ENCODE measurements around the gene CFAP97D2.
"Not testable (repeated sequence)": the region's sequence is repeated elsewhere in the genome, so short reads cannot be mapped to it uniquely, and the experiment has no call there.

The CFAP97D2 gene

GRCh38 chr13:114235697-114236096 lies 56.6 kb downstream of the CFAP97D2 start:
- DNase-seq (no peak), ATAC-seq (no peak)

GRCh38 chr13:114236227-114236626 lies 57.2 kb downstream of the CFAP97D2 start:
- no peak for ATAC-seq
- no peak for DNase-seq

DNA sequence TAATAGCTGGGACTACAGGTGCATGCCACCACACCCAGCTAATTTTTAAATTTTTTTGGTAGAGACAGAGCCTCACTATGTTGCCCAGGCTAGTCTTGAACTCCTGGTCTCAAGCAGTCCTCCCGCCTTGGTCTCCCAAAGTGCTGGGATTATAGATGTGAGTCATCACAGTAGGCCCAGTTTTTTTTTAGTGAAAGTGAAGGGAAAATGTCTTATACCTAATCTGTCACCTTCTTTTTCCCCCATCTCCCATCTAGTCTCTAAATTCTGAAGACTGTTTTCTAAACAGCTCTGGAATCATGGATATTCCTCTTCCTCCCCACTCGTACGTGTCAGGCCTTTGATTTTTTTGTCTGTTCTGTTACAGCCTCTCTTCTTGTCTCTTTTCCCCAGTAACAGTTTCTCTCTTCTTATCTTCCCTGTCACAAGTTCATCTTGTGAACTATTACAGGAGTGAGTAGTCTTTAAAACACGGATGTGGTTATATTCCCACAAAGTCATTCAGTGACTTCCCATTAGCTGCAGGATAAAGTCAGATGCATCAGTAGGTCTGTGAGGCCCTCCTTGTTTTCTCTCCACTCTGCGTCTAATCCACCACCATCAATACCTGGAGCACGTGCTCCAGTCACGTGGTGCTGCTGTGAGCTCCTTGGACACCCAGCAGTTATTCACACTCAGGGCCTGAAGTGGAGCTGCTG lies 58.5 kb downstream of the CFAP97D2 start:
- ATAC-seq (no peak), DNase-seq (no peak)

GRCh38 chr13:114241918-114242317 lies 62.9 kb downstream of the CFAP97D2 start:
- DNase-seq (no peak), ATAC-seq (no peak)

- DNase-seq (no peak), ATAC-seq (no peak)
Observed at GRCh38 chr13:114243971-114244370, 64.9 kb downstream of the CFAP97D2 start.

DNA sequence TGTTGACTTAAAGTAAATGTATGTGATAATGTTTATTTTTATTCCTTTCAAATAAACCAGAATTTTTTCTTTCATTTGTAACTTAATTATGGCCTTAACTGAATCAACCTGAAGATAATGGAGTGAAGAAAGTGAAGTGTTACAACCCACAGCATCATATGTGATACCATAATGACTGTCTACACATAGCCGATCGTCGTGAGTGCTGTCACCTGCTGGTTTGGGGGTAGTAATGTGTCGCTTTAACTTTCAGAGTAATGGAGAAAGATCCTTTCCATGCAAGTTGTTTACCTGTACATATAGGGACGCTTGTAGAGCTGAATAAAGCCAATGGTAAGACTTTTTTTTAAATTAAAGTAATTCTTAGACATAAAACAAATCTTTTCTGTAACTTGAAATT lies 65.6 kb downstream of the CFAP97D2 start:
- ATAC-seq (no peak), DNase-seq (no peak)

- DNase-seq: no peak
- no peak for ATAC-seq
Observed at GRCh38 chr13:114248011-114248410, 69.0 kb downstream of the CFAP97D2 start.

- no peak for ATAC-seq
Observed at GRCh38 chr13:114249077-114249476, 70.0 kb downstream of the CFAP97D2 start.

GRCh38 chr13:114251639-114252440 lies 72.8 kb downstream of the CFAP97D2 start:
- ATAC-seq, DNase-seq: not testable (repeated sequence)

More at GRCh38 chr13:114249077-114249476, 70.0 kb downstream of the CFAP97D2 start:
- DNase-seq: no peak

DNA sequence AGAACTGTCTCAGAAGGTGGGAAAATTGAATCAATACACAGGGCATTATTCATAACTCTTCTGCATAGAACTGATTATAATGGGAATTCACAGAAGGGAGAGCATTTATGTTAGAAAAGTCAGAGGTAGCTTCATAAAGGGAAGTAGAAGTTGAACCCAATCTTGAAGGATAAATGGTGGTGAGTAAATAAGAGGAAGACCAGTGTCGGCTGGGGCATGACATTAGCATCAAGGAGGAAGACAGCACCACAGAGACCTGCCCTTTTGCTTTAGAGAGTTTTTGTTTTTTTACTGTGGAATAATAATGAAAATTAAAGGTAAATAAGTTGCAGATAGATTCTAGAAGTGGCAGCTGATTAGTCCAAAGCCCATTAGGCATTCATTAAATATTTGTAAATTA lies 77.5 kb downstream of the CFAP97D2 start:
- ATAC-seq (no peak), DNase-seq (no peak)

DNA sequence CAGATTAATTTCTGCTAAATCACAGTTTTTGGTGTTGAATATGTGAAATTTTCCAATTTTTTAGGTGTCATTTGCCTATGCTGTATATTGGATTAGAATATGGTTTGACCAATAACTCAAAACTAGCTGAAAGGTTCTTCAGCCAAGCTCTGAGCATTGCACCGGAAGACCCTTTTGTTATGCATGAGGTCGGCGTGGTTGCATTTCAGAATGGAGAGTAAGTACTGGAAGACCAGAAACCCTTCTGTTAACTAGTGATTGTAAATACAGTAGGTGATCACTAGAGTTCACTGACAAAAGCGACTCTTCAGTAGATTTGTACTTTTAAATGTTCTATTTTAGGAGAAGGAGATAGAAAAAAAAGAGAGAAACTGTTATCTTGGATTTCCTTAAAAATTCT lies 78.0 kb downstream of the CFAP97D2 start:
- no peak for ATAC-seq
- DNase-seq: no peak

DNA sequence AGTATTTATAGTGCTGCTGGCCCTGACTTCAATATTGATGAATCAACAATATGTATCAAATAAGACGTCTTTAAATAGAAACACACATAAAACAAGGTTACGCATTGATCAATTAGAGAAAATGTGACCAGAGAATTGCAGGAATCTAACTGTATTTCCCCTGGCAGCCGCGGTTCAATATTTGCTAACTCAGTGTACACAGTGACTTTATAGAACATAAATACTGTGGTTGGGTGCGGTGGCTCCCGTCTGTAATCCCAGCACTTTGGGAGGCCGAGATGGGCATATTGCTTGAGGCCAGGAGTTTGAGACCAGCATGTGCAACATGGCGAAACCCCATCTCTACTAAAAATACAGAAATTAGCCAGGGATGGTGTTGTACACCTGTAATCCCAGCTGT lies 79.5 kb downstream of the CFAP97D2 start:
- ATAC-seq: no peak
- no peak for DNase-seq

GRCh38 chr13:114259374-114259773 lies 80.3 kb downstream of the CFAP97D2 start:
- ATAC-seq (no peak), DNase-seq (no peak)

DNA sequence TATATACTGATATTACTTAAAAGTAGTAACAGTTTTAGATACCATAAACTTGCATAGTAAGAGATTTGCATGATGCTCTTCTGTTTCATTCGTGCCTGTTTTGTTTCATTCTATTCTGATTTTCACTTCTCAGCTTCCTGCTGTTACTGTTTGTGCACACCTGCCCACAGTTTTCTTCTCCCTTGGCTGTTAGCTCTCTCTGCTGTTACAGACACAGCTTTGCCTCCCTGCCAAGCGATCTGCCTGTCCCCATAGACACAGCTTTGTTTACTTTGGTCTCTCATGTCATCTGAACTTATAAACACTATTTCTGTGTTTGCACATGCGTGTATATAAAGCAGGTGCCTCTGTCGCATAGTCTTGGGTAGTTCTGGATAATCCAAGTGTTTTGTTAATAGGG lies 80.9 kb downstream of the CFAP97D2 start:
- DNase-seq: no peak
- no peak for ATAC-seq

- ATAC-seq (no peak), DNase-seq (no peak)
Observed at GRCh38 chr13:114260814-114261213, 81.8 kb downstream of the CFAP97D2 start.

DNA sequence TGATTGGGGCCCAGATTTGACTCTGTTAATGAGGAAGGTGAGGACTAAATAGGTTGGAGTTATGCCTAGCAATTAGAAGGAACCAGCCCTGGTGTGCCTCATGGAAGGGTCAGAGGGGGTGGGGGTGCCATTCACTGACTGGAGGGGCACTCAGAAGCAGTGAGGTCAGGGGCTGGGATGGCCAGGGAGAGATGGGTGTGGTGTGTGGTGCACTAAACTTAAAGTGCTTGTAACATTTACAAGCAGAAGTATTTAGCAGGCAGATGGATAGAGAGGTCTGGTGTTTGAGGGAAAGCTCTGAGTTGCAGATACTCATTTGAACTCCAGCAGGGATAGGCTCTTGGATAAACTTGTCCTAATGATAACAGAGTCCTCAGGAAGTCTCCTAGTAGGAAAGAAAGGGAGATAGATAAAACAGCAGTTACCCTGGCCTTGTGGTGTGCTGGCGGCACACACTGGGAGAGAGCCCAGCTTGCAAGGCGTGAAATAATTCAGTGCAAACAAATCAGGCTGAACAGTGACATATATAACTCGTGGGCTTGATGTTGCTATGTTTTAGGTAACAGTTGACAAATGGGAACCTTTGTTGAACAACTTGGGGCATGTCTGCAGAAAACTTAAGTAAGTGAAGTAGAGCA lies 82.4 kb downstream of the CFAP97D2 start:
- no peak for ATAC-seq
- DNase-seq: no peak

DNA sequence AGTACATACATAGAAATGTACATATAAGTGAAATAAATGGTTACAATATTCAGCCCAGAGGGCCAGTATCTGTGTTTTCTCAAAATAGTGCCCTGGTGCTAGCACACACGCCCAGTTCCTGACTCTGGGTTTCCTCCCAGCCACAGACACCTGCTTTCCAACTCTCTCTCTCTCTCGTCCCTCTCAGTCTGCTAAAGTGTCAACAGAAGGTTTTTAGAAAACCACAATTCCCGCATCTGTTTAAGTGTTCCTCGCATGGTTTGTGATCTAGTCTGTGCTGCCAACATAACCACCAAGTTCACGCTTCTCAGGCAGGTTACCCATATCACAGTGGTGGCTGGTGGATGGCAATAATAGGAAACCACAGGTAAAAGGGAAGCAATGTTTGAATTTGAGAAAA lies 84.5 kb downstream of the CFAP97D2 start:
- no peak for DNase-seq
- ATAC-seq: peak; percentile 16

GRCh38 chr13:114264313-114264712 lies 85.3 kb downstream of the CFAP97D2 start:
- DNase-seq, ATAC-seq: not testable (repeated sequence)

GRCh38 chr13:114264886-114265611 lies 86.0 kb downstream of the CFAP97D2 start:
- DNase-seq (no peak), ATAC-seq (no peak)

- no peak for DNase-seq
Observed at GRCh38 chr13:114266241-114266640, 87.2 kb downstream of the CFAP97D2 start.

DNA sequence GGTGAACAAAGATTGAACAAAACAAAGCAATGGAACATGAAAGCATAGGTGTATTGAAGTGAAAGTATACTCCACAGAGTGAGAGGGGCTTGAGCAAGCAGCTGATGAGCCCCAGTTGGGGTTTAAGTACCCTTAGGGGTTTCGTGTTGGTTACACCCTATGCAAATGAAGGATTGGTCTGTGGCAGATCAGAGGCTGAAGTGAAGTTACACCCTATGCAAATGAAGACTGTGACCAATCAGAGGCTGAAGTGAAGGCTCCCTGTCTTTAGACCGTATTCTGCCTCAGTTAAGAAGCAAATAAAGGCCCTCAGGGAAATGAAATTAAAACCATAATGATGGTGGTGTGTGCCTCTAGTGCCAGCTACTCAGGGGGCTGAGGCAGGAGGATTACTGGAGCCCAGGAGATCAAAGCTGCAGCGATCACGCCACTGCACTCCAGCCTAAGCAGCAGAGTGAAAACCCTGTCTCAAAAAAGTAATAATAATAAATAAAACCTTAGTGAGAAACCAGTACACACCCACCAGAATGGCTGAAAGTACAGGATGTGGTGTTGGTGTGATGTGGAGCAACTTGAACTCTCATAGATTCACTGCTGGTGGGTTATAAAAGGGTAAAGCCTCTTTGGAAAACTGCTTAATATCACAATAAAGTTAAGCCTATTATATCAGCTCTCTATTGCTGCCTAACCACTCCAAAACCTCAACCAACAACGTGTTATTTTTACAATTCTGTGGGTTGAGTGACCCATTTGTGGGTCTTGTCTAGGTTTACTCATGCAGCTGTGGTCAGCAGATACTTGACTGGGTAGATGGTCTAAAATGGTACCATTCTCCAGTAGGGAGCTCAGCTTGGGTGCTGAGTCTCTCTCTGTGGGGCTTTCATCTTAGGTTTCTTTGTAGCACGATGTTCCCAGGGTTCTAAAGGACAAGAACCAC lies 89.6 kb downstream of the CFAP97D2 start:
- DNase-seq: no peak
- ATAC-seq: peak; percentile 70

More at GRCh38 chr13:114266241-114266640, 87.2 kb downstream of the CFAP97D2 start:
- ATAC-seq: no peak
